Left cardiac atrium (tissue), 4 donors: ENCODE results near the gene IRF2. TPM values are rescaled to one million over a fixed set of nuclear protein-coding genes. Genes with fewer than 3 reads are reported as not detected.
A peak's percentile ranks its signal among the peaks of the same experiment; 100 is the strongest.

Source experiments
- ATAC-seq, 2 donors: fragments of 200-7000 bp; cut with Tn5 transposase; one replicate each; pipeline ENCODE4 v1.9.1; 2020; ENCODE audit warnings: mild to moderate bottlenecking in 2 of 2, moderate library complexity in 2 of 2
- DNase-seq: peaks from one replicate; pipeline ENCODE4 v3.0.0-alpha.2; 2020
- intact Hi-C, 2 donors: fragments of 100-400 bp; cut with DNase I; formaldehyde crosslinking; loops; one replicate each; pipeline versions ENCODE4 v1.14.1 to v1.15.1; 2022 to 2023
- total RNA-seq, 2 donors: library from RNA; stranded (reverse); fragmentation: NEBNext Ultra II Directional; extraction: Animal tissue kit (Norgen Biotek cat#: 25700); gene quantifications; one replicate each; pipeline ENCODE4 v1.2.1, GENCODE V29; 2021
- donor health status: DM: no; HTN: yes; CAD: no.
- donor health status: DM: no; HTN: yes; CAD: no; lungs with severe emphysema.
- donor health status: DM: yes; HTN: yes; CAD: no.
- donor health status: Dilated cardiomyopathy.

The IRF2 gene
- total RNA-seq, 2 donors from 2014 or later, result 27.1 to 30.0 TPM

GRCh38 chr4:184401397-184402171, 72.8 kb downstream of the IRF2 start:
- DNase-seq, result no peak
- intact Hi-C loops, result no loop called here
- peak in 1 of 2 donors; percentile 57 for ATAC-seq

GRCh38 chr4:184400891-184401290, 73.5 kb downstream of the IRF2 start:
- no peak for ATAC-seq
- DNase-seq, result no peak
- intact Hi-C loops, result no loop called here

GRCh38 chr4:184400375-184400870, 73.9 kb downstream of the IRF2 start:
- intact Hi-C loops, result no loop called here
- DNase-seq (no peak), ATAC-seq (peak in 1 of 2 donors; percentile 66)

GRCh38 chr4:184399512-184399908, 74.8 kb downstream of the IRF2 start:
- peak; percentile 12 to 21 for ATAC-seq
- DNase-seq, result no peak
- intact Hi-C loops, result no loop called here

- ATAC-seq (no peak), DNase-seq (no peak)
- intact Hi-C loops, result no loop called here
Observed at GRCh38 chr4:184398741-184399511, 75.4 kb downstream of the IRF2 start.

- ATAC-seq (peak; percentile 24 to 58), DNase-seq (no peak)
- intact Hi-C loops, result no loop called here
Observed at GRCh38 chr4:184397516-184398163, 76.7 kb downstream of the IRF2 start.

- ATAC-seq (no peak), DNase-seq (no peak)
- intact Hi-C loops, result no loop called here
Observed at GRCh38 chr4:184396570-184397515, 77.5 kb downstream of the IRF2 start.

GRCh38 chr4:184395971-184396391, 78.4 kb downstream of the IRF2 start:
- DNase-seq (no peak), ATAC-seq (no peak)
- intact Hi-C loops, result no loop called here

GRCh38 chr4:184395451-184395917, 78.9 kb downstream of the IRF2 start:
- DNase-seq (no peak), ATAC-seq (no peak)
- intact Hi-C loops, result no loop called here

- ATAC-seq, result peak; percentile 21 to 67
- intact Hi-C loops, result no loop called here
Observed at GRCh38 chr4:184392748-184393559, 81.4 kb downstream of the IRF2 start.

GRCh38 chr4:184392316-184392715, 82.0 kb downstream of the IRF2 start:
- no peak for ATAC-seq
- intact Hi-C loops, result no loop called here
- DNase-seq, result no peak

More at GRCh38 chr4:184392748-184393559, 81.4 kb downstream of the IRF2 start:
- DNase-seq, result no peak

GRCh38 chr4:184389978-184390900, 84.1 kb downstream of the IRF2 start:
- DNase-seq (no peak), ATAC-seq (peak; percentile 9 to 20)

GRCh38 chr4:184388106-184388505, 86.2 kb downstream of the IRF2 start:
- intact Hi-C loops, result loop anchor here (5.0 to 10.0 kb wide), 2 partner anchors 41 to 147 kb away; no protein-coding TSS in a partner anchor
- ATAC-seq, result no peak
- DNase-seq, result no peak

More at GRCh38 chr4:184389978-184390900, 84.1 kb downstream of the IRF2 start:
- intact Hi-C loops, result loop anchor here (5.0 to 10.0 kb wide), 2 partner anchors 43 to 145 kb away; no protein-coding TSS in a partner anchor

- no peak for DNase-seq
- ATAC-seq, result no peak
- intact Hi-C loops, result loop anchor here (5.0 to 10.0 kb wide), 2 partner anchors 40 to 147 kb away; no protein-coding TSS in a partner anchor
Observed at GRCh38 chr4:184387351-184387750, 87.0 kb downstream of the IRF2 start.

- peak; percentile 47 for DNase-seq
- intact Hi-C loops, result loop anchor here (5.0 to 10.0 kb wide), 2 partner anchors 39 to 148 kb away; no protein-coding TSS in a partner anchor
- ATAC-seq, result peak; percentile 23 to 45
Observed at GRCh38 chr4:184386271-184386781, 88.0 kb downstream of the IRF2 start.

GRCh38 chr4:184385705-184386141, 88.6 kb downstream of the IRF2 start:
- peak; percentile 26 to 48 for ATAC-seq

More at GRCh38 chr4:184385705-184386141, 88.6 kb downstream of the IRF2 start:
- intact Hi-C loops, result loop anchor here (2.0 to 10.0 kb wide), 3 partner anchors 38 to 149 kb away; no protein-coding TSS in a partner anchor
- DNase-seq, result peak; percentile 72
